Muscle layer of duodenum (tissue), 2 donors: ENCODE data around the gene ODC1.

Experiments used
- H3K27ac ChIP-seq: one replicate; pipeline ENCODE4 v1.7.0; 2013; ENCODE audit warnings: mild to moderate bottlenecking, low read length
- H3K27me3 ChIP-seq: one replicate; pipeline ENCODE4 v1.7.0; 2013; ENCODE audit warnings: low read depth, mild to moderate bottlenecking, control low read depth, low read length
- H3K36me3 ChIP-seq, 2 donors: one replicate each; pipeline ENCODE4 v1.7.0; 2013; ENCODE audit warnings: low read length in 2 of 2, control low read depth in 1 of 2, mild to moderate bottlenecking in 1 of 2; ENCODE audit not compliant: insufficient read depth in 2 of 2, control insufficient read depth in 1 of 2
- H3K4me1 ChIP-seq, 2 donors: one replicate each; pipeline ENCODE4 v1.7.0; 2013; ENCODE audit warnings: low read length in 2 of 2, mild to moderate bottlenecking in 2 of 2, control low read depth in 1 of 2, moderate library complexity in 1 of 2; ENCODE audit not compliant: insufficient read depth in 2 of 2, control insufficient read depth in 1 of 2
- H3K4me3 ChIP-seq, 2 donors: one replicate each; pipeline ENCODE4 v1.7.0; 2013; ENCODE audit warnings: low read length in 2 of 2, low read depth in 1 of 2, mild to moderate bottlenecking in 1 of 2
- H3K9me3 ChIP-seq, 2 donors: one replicate each; pipeline ENCODE4 v1.7.0; 2013; ENCODE audit warnings: low read length in 2 of 2, control low read depth in 1 of 2, mild to moderate bottlenecking in 1 of 2; ENCODE audit not compliant: control insufficient read depth in 1 of 2
- donor health status: healthy.

Gene ODC1

DNA sequence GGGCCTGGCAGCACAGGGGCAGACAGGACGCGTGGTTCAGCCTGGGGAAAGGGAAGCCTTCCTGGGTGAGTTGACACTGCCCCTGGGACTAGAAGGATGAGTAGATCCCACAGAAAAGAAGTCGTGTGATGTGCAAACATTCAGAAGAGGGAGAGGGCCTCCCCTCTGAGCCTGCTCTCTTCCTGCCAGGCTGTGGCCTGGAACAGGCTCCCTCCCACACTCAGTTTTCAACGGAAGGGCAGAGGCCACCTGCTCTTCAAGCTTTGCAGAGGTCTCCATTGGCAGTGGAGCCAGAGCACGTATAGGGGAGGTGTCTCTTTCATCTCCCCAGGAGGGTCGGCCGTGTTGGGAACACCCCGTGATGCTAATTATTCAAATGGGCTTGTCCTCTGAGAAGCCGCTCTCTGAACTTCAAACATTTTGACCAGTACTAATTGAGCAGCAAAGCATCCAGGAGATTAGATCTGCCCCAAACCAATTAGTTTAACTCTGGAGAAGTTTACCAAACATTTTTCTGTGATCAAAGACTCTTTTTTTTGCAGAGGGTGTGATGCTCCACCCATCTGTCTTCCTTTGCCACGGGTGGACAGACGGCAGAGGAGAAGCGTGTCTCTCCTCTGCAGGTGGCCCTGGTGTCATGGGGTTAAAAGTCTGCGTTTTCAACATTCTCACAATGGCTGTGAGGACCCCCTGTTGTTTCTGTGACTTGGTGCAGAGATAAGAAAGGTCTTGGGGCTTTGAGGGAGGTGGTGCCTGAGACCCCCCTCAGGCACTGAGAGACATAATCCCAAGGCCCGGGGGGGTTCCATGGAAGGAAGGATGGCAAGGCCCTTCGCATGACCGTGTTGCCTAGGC is 29.5 kb upstream of the ODC1 start:
- H3K4me1 ChIP-seq: no peaks in the 10 kb centered on the region
- H3K4me3 ChIP-seq: no peak overlapping the region
- no peaks in the 10 kb centered on the region for H3K9me3 ChIP-seq
- no peak overlapping the region for H3K27ac ChIP-seq
- H3K27me3 ChIP-seq: no peaks in the 10 kb centered on the region
- H3K36me3 ChIP-seq: no peaks in the 10 kb centered on the region

DNA sequence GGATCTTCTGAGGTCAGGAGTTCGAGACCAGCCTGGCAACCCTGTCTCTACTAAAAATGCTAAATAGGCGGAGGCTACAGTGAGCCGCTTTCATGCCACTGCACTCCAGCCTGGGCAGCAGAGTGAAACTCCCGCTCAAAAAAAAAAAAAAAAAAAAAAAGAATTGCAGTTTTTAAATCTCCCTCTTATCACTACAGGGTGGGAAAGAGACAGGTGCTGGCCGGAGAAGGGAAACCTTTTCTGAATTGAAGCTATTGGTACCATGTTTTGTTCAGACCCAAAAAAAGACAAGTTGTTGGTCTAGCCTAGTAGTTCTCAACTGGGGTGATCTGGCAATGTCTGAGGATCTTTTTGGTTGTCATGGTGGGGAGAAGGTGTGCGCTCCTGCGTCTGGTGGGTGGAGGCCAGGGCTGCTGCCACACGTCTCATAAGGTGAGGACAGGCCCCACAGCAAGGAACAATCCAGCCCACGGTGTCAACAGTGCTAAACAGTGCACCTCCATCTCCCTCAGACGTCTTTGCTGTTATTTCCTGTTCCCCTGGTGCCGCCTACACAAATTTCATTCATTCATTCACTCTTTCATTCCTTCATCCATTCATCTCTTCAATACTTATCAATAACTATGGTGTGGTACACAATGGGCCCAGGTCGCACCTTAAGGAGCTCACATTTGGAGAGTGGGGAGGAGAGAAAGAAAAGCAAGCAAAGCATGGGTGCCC is 28.8 kb upstream of the ODC1 start:
- Histone ChIP-seq H3K27me3 (no peaks in the 10 kb centered on the region), H3K4me3 (no peak overlapping the region), H3K9me3 (no peaks in the 10 kb centered on the region), H3K27ac (no peak overlapping the region), H3K4me1 (no peaks in the 10 kb centered on the region), H3K36me3 (no peaks in the 10 kb centered on the region)

DNA sequence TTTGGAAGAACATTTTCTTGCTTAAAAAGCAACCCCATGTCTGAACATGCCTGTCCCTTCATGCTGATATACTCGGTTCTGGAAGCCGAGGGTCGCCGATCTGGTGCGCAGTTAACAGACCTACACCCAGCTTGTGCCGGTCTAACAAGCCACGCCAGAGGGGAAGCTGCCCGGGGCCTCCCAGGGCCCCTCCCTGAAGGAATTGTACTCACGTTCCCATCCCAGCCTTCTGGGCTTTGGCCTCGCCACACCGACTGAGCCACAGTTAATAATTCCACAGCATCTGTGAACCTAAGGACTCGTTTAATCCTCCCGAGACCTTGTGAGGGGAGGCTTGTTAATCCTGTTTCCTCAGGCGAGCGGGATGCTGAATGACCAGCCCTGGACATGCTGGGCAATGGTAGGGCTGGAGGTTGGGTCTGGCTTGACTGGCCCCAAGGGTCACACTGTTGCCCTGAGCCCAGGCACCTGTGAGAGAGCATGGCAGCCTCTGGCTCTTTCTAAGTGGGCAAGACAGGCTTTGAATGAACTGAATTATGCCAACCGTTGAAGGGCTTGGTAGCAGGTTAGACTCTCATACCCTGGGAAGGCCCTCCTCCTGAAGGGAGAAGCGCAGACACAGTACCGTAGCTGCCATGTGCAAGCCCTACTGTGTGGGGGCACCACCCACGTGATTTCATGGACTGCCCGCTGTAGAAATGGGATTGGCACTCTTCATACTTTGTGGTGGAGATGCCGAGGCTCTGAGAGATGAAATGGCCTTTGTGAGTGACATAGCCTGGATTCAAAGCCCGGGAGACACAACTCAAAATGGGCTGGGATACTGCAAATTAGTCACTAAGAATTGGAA is 27.9 kb upstream of the ODC1 start:
- Histone ChIP-seq H3K27me3 (no peaks in the 10 kb centered on the region), H3K4me3 (no peak overlapping the region), H3K27ac (no peak overlapping the region), H3K4me1 (no peaks in the 10 kb centered on the region), H3K36me3 (no peaks in the 10 kb centered on the region), H3K9me3 (no peaks in the 10 kb centered on the region)

DNA sequence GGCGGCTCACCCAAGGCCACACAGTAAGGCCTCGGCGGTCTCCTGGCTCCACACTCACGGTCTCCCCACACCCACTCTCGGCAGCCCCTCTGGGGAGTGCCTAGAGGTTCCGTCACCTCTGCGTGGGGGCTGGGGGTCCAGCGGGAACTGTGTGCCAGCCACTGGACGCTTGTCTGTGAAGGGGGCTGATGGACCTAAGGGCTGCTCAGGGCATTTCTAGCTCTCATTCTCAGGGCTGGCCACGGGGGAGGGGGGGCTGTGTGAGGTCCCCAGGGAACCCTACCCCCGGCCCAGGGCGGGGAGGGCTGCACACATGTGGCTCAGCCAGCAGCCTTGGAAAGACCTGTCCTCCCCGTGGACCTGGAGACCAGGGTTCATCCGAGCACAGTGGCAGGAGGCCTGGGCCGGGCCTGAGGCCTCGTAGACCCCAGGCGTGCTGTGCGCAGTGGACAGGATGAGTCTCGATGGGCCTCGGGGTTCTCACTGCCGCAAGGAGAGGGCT is 27.1 kb upstream of the ODC1 start:
- no peaks in the 10 kb centered on the region for H3K9me3 ChIP-seq
- H3K4me1 ChIP-seq: no peaks in the 10 kb centered on the region
- no peaks in the 10 kb centered on the region for H3K27me3 ChIP-seq
- H3K36me3 ChIP-seq: no peaks in the 10 kb centered on the region
- H3K4me3 ChIP-seq: no peak overlapping the region
- no peak overlapping the region for H3K27ac ChIP-seq

DNA sequence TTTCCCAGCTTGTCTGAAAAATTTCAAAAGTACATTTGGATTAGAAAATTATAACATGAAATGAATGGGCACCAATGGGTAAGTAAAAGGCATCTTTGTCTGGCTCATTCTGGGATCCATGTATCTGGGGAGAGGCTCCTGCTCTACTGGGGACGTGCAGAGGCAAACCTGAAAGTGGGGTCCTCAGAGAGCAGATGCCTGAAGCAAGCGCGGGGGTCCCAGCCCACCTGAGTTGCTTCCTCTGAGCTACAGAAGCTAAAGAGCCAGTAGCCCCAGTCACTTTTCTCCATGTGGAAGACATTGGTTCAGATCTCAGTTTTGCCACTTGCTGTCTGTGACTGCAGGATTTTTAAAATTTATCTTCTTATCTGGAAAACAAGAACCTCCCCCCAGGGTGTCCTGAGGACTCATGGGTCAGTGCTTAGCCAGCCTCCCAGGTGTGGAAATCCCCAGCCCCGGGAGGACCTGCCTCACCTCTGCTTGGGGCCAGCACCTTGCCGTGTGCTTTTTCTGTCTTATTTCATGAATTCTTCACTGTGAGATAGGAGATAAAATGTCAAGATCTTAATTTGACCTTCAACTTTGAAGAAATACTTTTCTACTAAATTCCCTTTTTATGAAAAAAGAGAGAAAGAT is 25.1 kb upstream of the ODC1 start:
- H3K4me1 ChIP-seq: no peaks in the 10 kb centered on the region
- H3K36me3 ChIP-seq: no peaks in the 10 kb centered on the region
- no peaks in the 10 kb centered on the region for H3K9me3 ChIP-seq
- H3K4me3 ChIP-seq: no peak overlapping the region
- H3K27me3 ChIP-seq: no peaks in the 10 kb centered on the region
- H3K27ac ChIP-seq: no peak overlapping the region

DNA sequence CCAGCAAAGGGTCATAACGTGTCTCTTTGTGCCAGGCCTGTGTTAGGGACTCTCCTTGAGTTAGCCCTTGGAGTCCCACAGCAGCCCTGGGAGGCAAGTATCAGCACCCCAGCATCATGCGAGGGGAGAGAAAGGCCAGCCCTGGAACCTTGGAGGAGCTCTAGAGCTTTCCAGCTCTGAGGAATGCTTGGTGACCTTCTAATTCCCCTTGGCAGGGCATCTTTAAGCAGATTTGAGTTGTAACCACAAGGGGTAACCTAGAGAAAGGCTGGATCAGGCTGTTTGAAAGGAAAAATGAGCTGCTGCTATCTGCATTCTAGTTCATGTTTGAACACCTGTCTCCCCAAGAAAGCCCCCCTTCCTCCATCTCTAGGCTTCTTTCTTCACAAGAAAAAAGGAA is 23.8 kb upstream of the ODC1 start:
- Histone ChIP-seq H3K27ac (no peak overlapping the region), H3K36me3 (no peaks in the 10 kb centered on the region), H3K4me3 (no peak overlapping the region), H3K4me1 (no peaks in the 10 kb centered on the region), H3K9me3 (no peaks in the 10 kb centered on the region), H3K27me3 (no peaks in the 10 kb centered on the region)

DNA sequence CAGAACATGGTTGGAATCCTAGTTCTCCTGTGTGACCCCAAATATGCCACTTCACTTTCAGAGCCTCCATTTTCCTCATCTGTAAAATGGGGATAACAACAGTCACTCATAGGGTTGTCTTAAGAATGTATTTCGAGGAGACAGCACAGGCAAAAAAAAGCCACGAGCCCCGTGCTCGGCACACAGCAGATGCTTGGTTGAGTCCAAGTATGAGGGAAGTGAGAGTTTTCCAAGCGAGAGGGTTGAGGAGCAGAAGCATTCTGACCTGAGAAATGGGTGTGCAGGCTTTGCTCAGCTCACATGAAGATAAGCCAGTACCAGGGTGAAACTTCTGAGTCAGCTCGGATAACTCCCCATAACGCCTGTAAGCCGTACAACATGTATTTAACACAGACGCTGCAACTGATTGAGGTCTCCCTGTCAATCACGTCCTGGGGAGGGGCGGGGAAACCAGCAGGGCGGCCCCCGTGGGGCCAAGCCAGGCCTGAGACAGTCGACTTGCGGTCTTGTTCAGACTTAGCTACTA is 23.0 kb upstream of the ODC1 start:
- Histone ChIP-seq H3K4me1 (no peaks in the 10 kb centered on the region), H3K4me3 (no peak overlapping the region), H3K36me3 (no peaks in the 10 kb centered on the region), H3K27ac (no peak overlapping the region), H3K9me3 (no peaks in the 10 kb centered on the region), H3K27me3 (no peaks in the 10 kb centered on the region)

DNA sequence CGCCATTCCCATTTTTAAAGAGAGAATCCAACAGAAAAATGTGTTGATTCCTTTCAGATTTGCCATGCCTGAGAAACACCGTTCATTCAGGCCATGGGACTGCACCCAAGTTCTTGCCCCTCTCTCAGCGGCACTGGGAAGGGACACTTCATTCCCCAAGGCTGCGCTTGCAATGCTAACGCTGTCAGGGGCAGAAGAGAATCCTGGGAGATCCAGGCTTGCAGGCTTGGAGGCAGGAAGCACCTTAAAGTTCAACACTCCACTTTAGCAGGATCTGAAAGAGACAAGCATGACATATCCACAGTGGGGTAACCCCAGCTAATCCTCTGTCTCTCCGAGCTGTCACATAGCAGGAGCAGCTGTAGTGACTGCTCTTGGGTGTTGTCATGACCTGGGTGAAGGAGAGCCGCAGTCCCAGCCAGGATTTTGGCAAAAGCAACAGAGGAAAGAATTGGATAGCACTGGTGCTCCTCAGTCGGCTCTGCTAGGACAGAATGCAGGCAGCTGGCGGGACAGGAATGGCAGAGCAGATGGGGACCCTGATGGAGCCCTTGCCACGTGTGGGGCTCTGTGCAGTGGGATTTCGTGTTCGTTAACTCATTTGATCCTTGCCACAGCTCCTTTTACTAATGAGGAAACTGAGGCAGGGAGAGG is 22.0 kb upstream of the ODC1 start:
- no peak overlapping the region for H3K4me3 ChIP-seq
- H3K27ac ChIP-seq: no peak overlapping the region
- H3K27me3 ChIP-seq: no peaks in the 10 kb centered on the region
- H3K9me3 ChIP-seq: no peaks in the 10 kb centered on the region
- no peaks in the 10 kb centered on the region for H3K36me3 ChIP-seq
- no peaks in the 10 kb centered on the region for H3K4me1 ChIP-seq

DNA sequence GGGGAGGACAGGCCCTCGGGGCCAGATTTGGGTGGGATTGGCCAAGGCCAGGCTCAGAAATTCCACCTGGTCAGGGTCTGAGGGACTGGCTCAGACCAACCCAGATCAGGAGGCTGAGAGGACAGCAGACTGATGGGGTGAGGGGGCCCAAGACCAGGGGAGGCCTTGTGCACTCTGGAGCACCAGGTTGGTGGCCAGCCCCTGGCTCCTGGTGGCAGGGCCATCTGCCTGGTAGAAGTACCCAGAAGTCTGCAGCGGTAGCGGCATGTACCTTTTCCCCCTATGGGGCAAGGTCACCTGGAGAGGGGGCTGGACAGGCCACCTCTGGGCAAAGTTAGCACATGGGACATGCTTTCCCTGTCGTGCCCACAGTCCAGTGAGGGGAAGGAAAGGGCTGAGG is 21.2 kb upstream of the ODC1 start:
- Histone ChIP-seq H3K27ac (no peak overlapping the region), H3K4me3 (no peak overlapping the region), H3K9me3 (no peaks in the 10 kb centered on the region), H3K27me3 (no peaks in the 10 kb centered on the region), H3K36me3 (no peaks in the 10 kb centered on the region), H3K4me1 (no peaks in the 10 kb centered on the region)

DNA sequence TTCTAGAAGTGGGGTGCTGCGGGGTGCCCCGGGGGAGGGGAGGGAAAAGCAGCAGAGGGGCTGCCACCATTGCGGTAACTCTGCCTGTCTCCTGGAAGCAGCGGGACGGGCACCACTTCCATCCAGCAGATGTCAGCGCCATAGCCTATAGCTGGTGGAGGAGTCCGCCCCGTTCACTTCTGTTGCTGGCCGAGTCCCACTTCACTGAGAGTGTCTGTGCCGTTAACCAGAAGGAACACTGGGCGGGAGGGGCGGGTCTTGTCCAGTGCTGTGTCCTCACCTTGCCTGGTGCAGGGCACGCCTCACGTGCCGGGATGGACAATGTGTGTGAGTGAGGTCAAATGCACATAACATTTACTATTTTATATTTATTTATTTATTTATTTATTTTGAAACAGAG is 19.3 kb upstream of the ODC1 start:
- Histone ChIP-seq H3K36me3 (no peaks in the 10 kb centered on the region), H3K4me3 (no peak overlapping the region), H3K27me3 (no peaks in the 10 kb centered on the region), H3K9me3 (no peaks in the 10 kb centered on the region), H3K4me1 (no peaks in the 10 kb centered on the region), H3K27ac (no peak overlapping the region)
